MV-4-11 (cell line): ENCODE measurements around the gene CAMK2N2.

Experiments
- DNase-seq: peaks from one replicate; lab custom pipeline; 2025; lab: John Stamatoyannopoulos, UW

The CAMK2N2 gene

DNA sequence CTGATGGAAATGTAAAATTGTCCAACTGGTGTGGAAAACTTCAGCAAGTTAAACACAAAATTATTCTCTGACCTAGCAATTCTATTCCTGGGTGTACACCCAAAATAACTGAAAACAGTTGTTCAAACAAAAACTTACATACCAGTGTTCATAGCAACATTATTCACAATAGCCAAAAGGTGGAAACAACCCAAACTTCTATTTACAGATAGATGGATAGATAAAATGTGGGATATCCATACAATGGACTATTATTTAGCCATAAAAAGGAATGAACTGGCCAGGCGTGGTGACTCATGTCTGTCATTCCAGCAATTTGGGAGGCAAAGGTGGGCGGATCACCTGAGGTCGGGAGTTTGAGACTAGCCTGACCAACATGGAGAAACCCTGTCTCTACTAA lies 38.8 kb downstream of the CAMK2N2 start:
- no peak for DNase-seq

DNA sequence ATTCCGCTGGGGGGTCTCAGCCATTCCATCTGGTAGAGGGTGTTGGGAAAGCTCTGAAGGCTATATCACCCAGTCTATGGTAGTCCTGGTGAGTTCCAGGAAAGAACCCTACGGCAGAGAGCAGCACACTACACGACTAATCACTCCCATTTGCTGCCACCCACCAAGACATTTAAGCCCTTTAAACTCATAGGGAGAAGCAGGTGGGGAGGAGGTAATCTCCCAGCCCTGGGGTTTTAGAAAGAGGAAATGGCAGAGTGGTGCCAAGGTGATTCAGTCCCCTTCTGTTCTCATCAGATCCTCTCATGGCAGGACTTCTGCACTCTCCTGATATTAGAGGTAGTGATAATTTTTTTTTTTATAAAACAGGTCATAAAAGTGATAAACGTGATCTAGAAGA lies 42.5 kb downstream of the CAMK2N2 start:
- DNase-seq = no peak

DNA sequence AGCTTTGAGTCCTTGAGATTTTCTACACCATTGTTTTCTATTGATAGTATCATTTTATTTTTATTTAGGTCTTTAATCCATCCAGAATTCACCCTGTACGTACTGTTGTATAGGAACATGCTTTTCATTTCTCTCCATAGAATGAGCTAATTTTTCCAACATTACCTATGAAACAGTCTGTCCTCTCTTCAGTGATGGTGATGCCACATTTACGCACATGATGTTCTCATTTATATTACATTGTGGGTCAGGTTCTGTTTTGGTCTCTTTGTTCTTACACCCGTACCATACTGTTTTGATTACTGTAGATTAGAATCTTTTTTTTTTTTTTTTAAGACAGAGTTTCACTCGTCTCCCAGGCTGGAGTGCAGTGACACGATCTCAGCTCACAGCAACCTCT lies 49.6 kb downstream of the CAMK2N2 start:
- DNase-seq = no peak

DNA sequence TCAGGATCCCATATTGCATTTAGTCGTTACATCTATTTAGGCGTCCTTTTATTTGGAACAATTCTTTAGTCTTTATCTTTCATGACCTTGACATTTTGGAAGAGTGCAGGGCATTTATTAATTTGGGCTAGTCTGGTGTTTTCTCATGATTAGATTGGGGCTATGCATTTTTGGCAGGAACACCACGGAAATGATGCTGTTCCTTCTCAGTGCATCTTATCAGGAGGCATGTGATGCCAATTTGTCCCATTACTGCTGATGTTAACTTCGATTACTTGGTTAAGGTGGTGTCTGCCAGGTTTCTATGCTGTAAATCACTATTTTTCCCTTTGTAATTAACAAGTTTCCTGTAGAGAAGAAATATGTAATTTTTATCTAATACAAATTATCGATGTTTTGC lies 50.1 kb downstream of the CAMK2N2 start:
- DNase-seq = no peak
